GM21526 (cell line): ENCODE results near the gene GLI3.
"Not testable (repeated sequence)": the region's sequence is repeated elsewhere in the genome, so short reads cannot be mapped to it uniquely, and the experiment has no call there.

ENCODE experiments used
- ATAC-seq: cut with Tn5 transposase; IDR thresholded peaks from one replicate; pipeline ENCODE4 v1.9.1; 2021; ENCODE audit warnings: moderate library complexity; ENCODE audit not compliant: unreplicated experiment, low FRiP score

GLI3 gene

GRCh38 chr7:42214060-42214679 is 22.8 kb downstream of the GLI3 start:
- ATAC-seq: no peak

GRCh38 chr7:42213093-42213492 is 23.9 kb downstream of the GLI3 start:
- no peak for ATAC-seq

GRCh38 chr7:42212541-42213090 is 24.4 kb downstream of the GLI3 start:
- no peak for ATAC-seq

GRCh38 chr7:42211938-42212337 is 25.1 kb downstream of the GLI3 start:
- ATAC-seq: no peak

- ATAC-seq: no peak
Observed at GRCh38 chr7:42210779-42211178, 26.2 kb downstream of the GLI3 start.

GRCh38 chr7:42210333-42210732 is 26.7 kb downstream of the GLI3 start:
- ATAC-seq: no peak

- ATAC-seq: not testable (repeated sequence)
Observed at GRCh38 chr7:42209085-42209484, 27.9 kb downstream of the GLI3 start.

GRCh38 chr7:42208572-42208971 is 28.4 kb downstream of the GLI3 start:
- no peak for ATAC-seq

- ATAC-seq: no peak
Observed at GRCh38 chr7:42207420-42207819, 29.6 kb downstream of the GLI3 start.

- no peak for ATAC-seq
Observed at GRCh38 chr7:42203336-42203735, 33.7 kb downstream of the GLI3 start.

GRCh38 chr7:42202601-42203000 is 34.4 kb downstream of the GLI3 start:
- ATAC-seq: no peak

- ATAC-seq: no peak
Observed at GRCh38 chr7:42198974-42199668, 37.9 kb downstream of the GLI3 start.

- no peak for ATAC-seq
Observed at GRCh38 chr7:42198296-42198695, 38.7 kb downstream of the GLI3 start.

- ATAC-seq: no peak
Observed at GRCh38 chr7:42197451-42197850, 39.6 kb downstream of the GLI3 start.

- no peak for ATAC-seq
Observed at GRCh38 chr7:42194238-42194637, 42.8 kb downstream of the GLI3 start.

GRCh38 chr7:42193471-42194129 is 43.4 kb downstream of the GLI3 start:
- no peak for ATAC-seq

- ATAC-seq: no peak
Observed at GRCh38 chr7:42192851-42193461, 44.1 kb downstream of the GLI3 start.

- ATAC-seq: no peak
Observed at GRCh38 chr7:42192066-42192465, 44.9 kb downstream of the GLI3 start.

- no peak for ATAC-seq
Observed at GRCh38 chr7:42189535-42189934, 47.5 kb downstream of the GLI3 start.

GRCh38 chr7:42186151-42186550 is 50.9 kb downstream of the GLI3 start:
- no peak for ATAC-seq

GRCh38 chr7:42185726-42186125 is 51.3 kb downstream of the GLI3 start:
- no peak for ATAC-seq
